Measurements from ENCODE around the gene CD244.

DNA sequence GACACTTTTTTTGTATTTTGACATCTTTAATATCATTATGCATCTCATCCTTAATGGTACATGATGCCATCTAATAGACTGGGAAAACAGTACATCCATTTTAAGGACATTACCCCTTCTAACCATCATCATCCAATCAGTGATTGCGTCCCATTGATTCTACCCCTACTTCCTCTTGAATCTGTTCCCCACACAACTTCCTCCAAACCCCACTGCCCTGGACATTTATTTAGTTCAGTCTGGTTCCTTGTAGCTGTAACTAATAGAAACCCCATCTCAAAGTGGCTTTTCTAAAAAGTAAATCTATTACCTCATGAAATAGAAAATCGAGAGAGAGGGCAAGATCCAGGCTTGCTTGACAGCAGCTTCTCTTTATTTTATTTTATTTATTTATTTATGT lies 24.4 kb upstream of the CD244 start:
- TF ChIP-seq CTCF (IDR thresholded peaks at IDR 0.05) (no peak), ZFX (IDR thresholded peaks at IDR 0.05; ENCODE audit: borderline replicate concordance) (no peak)

Data from 22Rv1 (cell line).